Measurements from ENCODE around the gene CST9L.

DNA sequence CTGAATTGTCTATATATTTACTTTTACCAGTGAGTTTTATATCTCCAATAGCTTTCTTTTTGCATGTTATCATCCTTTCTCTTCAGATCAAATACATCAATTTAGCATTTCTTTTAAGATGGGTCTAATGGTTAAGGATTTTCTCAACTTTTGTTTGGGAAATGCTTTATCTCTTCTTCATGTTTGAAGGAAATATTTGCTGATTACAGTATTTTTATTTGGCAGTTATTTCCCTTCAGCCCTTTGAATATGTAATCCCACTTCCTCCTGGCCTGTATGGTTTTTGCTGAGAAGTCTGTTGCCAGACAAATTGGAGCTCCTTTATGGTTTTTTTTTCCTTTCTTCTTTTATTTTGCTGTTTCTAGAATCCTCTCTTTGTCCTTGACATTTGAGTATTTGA is 6.7 kb upstream of the CST9L start:
- TF ChIP-seq POLR2A (IDR thresholded peaks at IDR 0.05; ENCODE audit: low read depth, low read length): no peak
- no peak for TF ChIP-seq POLR2AphosphoS5 (IDR thresholded peaks at IDR 0.05; ENCODE audit: low read depth, low read length)
- no peak for TF ChIP-seq TAF1 (IDR thresholded peaks at IDR 0.05; ENCODE audit: borderline replicate concordance, low read depth, low read length)

Data from GM12892 (cell line).